Loucy (cell line): ENCODE measurements around the gene ABHD2.

Source experiments
- CTCF ChIP-seq: fragments of 200-600 bp; sonication (generic); conservative IDR thresholded peaks from 2 replicates; pipeline ENCODE4 v1.5.1; 2014; ENCODE audit warnings: mild to moderate bottlenecking, antibody characterized with exemption, low read length
- EZH2phosphoT487 ChIP-seq: fragments of 200-600 bp; IDR thresholded peaks from 2 replicates; pipeline ENCODE4 v1.6.1; 2018; ENCODE audit warnings: antibody characterized with exemption, mild to moderate bottlenecking, moderate library complexity, borderline replicate concordance

- TF ChIP-seq CTCF = no peak
- no peak for TF ChIP-seq EZH2phosphoT487
These were observed 55.4 kb downstream of the ABHD2 start for GRCh38 chr15:89143503-89144162.
